IPS DF 4.7 (cell line): ENCODE data around the gene JAKMIP3.

Source experiments
- DNase-seq: peaks from one replicate; pipeline ENCODE4 v3.0.0-alpha.2; 2013; ENCODE audit warnings: low spot score; ENCODE audit errors: extremely low read depth

Gene JAKMIP3

GRCh38 chr10:132065491-132066105, at the start of gene JAKMIP3:
Gene JAKMIP3, plus strand, starts transcription at chr10:132065946. Its CDS starts 38,863 bp downstream, at chr10:132104809.
- DNase-seq: no peak

GRCh38 chr10:132016514-132016913, 49.2 kb upstream of the JAKMIP3 start:
- DNase-seq: no peak

GRCh38 chr10:132018446-132018845, 47.3 kb upstream of the JAKMIP3 start:
- DNase-seq: no peak

GRCh38 chr10:132019366-132019765, 46.4 kb upstream of the JAKMIP3 start:
- no peak for DNase-seq

- DNase-seq: no peak
Observed at GRCh38 chr10:132020456-132020855, 45.3 kb upstream of the JAKMIP3 start.

GRCh38 chr10:132021046-132021445, 44.7 kb upstream of the JAKMIP3 start:
- DNase-seq: no peak

- DNase-seq: no peak
Observed at GRCh38 chr10:132021504-132022143, 44.1 kb upstream of the JAKMIP3 start.

- no peak for DNase-seq
Observed at GRCh38 chr10:132022241-132022640, 43.5 kb upstream of the JAKMIP3 start.

- DNase-seq: no peak
Observed at GRCh38 chr10:132023092-132023811, 42.5 kb upstream of the JAKMIP3 start.

GRCh38 chr10:132027423-132027983, 38.2 kb upstream of the JAKMIP3 start:
- no peak for DNase-seq

GRCh38 chr10:132028706-132029105, 37.0 kb upstream of the JAKMIP3 start:
- no peak for DNase-seq

- DNase-seq: no peak
Observed at GRCh38 chr10:132030898-132031463, 34.8 kb upstream of the JAKMIP3 start.

- no peak for DNase-seq
Observed at GRCh38 chr10:132033632-132034031, 32.1 kb upstream of the JAKMIP3 start.

- no peak for DNase-seq
Observed at GRCh38 chr10:132035476-132035875, 30.3 kb upstream of the JAKMIP3 start.

- no peak for DNase-seq
Observed at GRCh38 chr10:132036153-132036886, 29.4 kb upstream of the JAKMIP3 start.

- DNase-seq: no peak
Observed at GRCh38 chr10:132036887-132037675, 28.7 kb upstream of the JAKMIP3 start.

GRCh38 chr10:132037676-132037975, 28.1 kb upstream of the JAKMIP3 start:
- DNase-seq: no peak

GRCh38 chr10:132039371-132039770, 26.4 kb upstream of the JAKMIP3 start:
- no peak for DNase-seq

GRCh38 chr10:132040046-132040445, 25.7 kb upstream of the JAKMIP3 start:
- DNase-seq: no peak

- DNase-seq: no peak
Observed at GRCh38 chr10:132041340-132041739, 24.4 kb upstream of the JAKMIP3 start.
